Endothelial cell (in vitro differentiated cells): Measurements from ENCODE around the gene CCT3. TPM values are rescaled to one million over a fixed set of nuclear protein-coding genes. Genes with fewer than 3 reads are reported as not detected.
A peak's percentile ranks its signal among the peaks of the same experiment; 100 is the strongest.
"Not testable (repeated sequence)": the region's sequence is repeated elsewhere in the genome, so short reads cannot be mapped to it uniquely, and the experiment has no call there.

Experiments used
- DNase-seq: peaks from one replicate; pipeline ENCODE4 v3.0.0; 2021; ENCODE audit warnings: low spot score
- H3K27ac Mint-ChIP-seq: one replicate; pipeline ENCODE4 v1.8.0; 2021; ENCODE audit warnings: mixed read lengths, inconsistent platforms; ENCODE audit not compliant: unreplicated experiment
- H3K27me3 Mint-ChIP-seq: one replicate; pipeline ENCODE4 v1.8.0; 2021; ENCODE audit warnings: mild to moderate bottlenecking, moderate library complexity, mixed read lengths, inconsistent platforms; ENCODE audit not compliant: unreplicated experiment
- H3K36me3 Mint-ChIP-seq: one replicate; pipeline ENCODE4 v1.8.0; 2021; ENCODE audit warnings: mild to moderate bottlenecking, low read depth, mixed read lengths, inconsistent platforms; ENCODE audit not compliant: unreplicated experiment
- H3K4me1 Mint-ChIP-seq: one replicate; pipeline ENCODE4 v1.8.0; 2021; ENCODE audit warnings: mild to moderate bottlenecking, mixed read lengths, inconsistent platforms; ENCODE audit not compliant: unreplicated experiment
- H3K4me3 Mint-ChIP-seq: one replicate; pipeline ENCODE4 v1.8.0; 2021; ENCODE audit warnings: mild to moderate bottlenecking, mixed read lengths, inconsistent platforms; ENCODE audit not compliant: unreplicated experiment
- H3K9me3 Mint-ChIP-seq: one replicate; pipeline ENCODE4 v1.8.0; 2021; ENCODE audit warnings: mixed read lengths, inconsistent platforms; ENCODE audit not compliant: unreplicated experiment
- CTCF ChIP-seq: fragments of 200-600 bp; sonication (generic); IDR thresholded peaks from one replicate; pipeline ENCODE4 v1.5.0; 2021; ENCODE audit warnings: antibody characterized with exemption; ENCODE audit not compliant: unreplicated experiment
- total RNA-seq: library from RNA; stranded (reverse); fragmentation: NEBNext Ultra II Directional; extraction: Animal tissue kit (Norgen Biotek cat#: 25700); gene quantifications from one replicate; pipeline ENCODE4 v1.2.1, GENCODE V29; 2021; ENCODE audit not compliant: unreplicated experiment

Gene CCT3
- total RNA-seq, 1 donor from 2014 or later, result 218 TPM

- Mint-ChIP-seq H3K36me3 (peaks cover 13% of the 10 kb centered on the region), H3K27me3 (peaks cover 8% of the 10 kb centered on the region)
- TF ChIP-seq CTCF, result no peak
These were observed 822 bp downstream of the CCT3 start for GRCh38 chr1:156337052-156337887.

DNA sequence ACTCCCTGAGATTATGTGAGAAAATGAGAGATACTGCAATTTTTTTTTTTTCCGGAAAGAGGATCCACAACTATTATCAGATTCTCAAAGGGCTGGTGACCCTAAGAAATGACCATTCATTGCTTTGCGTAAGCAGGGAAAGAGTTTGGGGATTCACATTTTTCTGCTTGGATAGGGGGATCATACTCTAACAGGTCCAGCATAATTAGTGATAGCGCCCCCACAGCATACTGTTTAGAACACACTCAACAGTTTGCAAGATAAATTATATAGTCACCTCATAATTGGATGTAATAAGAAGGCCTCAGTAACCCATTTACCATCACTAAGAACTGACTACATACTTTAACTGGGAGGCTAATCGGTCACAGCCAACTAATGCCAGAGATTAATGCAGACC is 1.9 kb downstream of the CCT3 start:
- H3K36me3 Mint-ChIP-seq, result peaks cover 13% of the 10 kb centered on the region
- H3K27me3 Mint-ChIP-seq, result peaks cover 10% of the 10 kb centered on the region
- no peak for TF ChIP-seq CTCF
- peaks cover 24% of the 10 kb centered on the region for H3K4me1 Mint-ChIP-seq
- H3K4me3 Mint-ChIP-seq, result peak overlapping the region; percentile 99
- H3K27ac Mint-ChIP-seq, result no peak overlapping the region
- no peaks in the 10 kb centered on the region for H3K9me3 Mint-ChIP-seq
- DNase-seq, result no peak

More at GRCh38 chr1:156337052-156337887, 822 bp downstream of the CCT3 start:
- DNase-seq, result no peak
- H3K4me3 Mint-ChIP-seq, result peak overlapping the region; percentile 99
- peak overlapping the region; percentile 43 for H3K27ac Mint-ChIP-seq
- no peaks in the 10 kb centered on the region for H3K9me3 Mint-ChIP-seq
- H3K4me1 Mint-ChIP-seq, result peaks cover 24% of the 10 kb centered on the region

DNA sequence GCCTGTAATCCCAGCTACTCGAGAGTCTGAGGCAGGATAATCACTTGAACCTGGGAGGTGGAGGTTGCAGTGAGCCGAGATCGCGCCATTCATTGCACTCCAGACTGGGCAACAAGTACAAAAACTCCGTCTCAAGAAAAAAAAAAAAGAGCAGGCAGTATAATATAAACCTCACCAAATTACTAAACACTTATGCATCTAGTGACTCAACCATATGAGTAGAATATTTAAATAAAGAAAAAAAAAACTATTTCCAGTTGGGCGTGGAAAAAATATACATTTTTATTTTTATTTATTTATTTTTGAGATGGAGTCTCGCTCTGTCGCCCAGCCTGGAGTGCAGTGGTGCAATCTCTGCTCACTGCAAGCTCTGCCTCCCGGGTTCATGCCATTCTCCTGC is 14.9 kb downstream of the CCT3 start:
- H3K36me3 Mint-ChIP-seq, result peaks cover 23% of the 10 kb centered on the region
- H3K9me3 Mint-ChIP-seq, H3K27ac Mint-ChIP-seq, H3K4me1 Mint-ChIP-seq, DNase-seq, H3K27me3 Mint-ChIP-seq, H3K4me3 Mint-ChIP-seq: not testable (repeated sequence)

DNA sequence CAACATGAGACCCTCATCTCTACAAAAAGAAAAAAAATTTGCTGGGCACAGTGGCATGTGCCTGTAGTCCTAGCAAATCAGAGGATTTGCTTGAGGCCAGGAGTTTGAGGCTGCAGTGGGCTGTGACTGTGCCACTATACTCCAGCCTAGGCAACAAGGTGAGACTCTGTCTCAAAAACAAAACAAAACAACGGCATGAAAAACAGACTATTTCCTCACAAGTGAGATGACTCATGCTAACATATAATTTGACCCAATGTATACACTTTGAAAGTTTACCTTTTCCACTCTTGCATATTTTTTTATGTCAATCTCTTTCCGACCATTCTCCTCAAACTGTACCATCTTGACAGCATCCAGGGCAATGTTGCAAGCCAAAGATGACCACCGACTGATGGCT is 17.5 kb downstream of the CCT3 start:
- H3K9me3 Mint-ChIP-seq, result no peaks in the 10 kb centered on the region
- TF ChIP-seq CTCF, result no peak
- peaks cover 29% of the 10 kb centered on the region for H3K36me3 Mint-ChIP-seq
- H3K27me3 Mint-ChIP-seq, result no peaks in the 10 kb centered on the region
- no peaks in the 10 kb centered on the region for H3K4me1 Mint-ChIP-seq
- peak overlapping the region; percentile 56 for H3K4me3 Mint-ChIP-seq
- H3K27ac Mint-ChIP-seq, result no peak overlapping the region
- no peak for DNase-seq

DNA sequence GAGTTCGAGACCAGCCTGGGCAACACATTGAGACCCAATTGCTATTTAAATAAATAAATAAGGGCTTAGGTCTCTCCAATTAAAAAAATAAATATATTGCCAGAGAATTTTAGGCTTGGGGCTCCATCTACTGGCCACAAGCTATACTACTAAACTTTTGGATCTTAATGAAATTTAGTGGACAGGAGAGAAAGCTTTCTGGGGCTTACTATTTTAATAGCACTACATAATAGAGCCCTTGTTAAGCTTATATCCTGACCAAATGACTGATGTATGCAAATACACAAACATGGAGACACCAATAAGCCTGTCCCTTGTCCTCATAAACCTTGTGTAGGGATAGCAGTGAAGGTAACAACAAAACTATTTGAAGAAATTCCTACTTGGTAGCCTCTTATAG is 18.4 kb downstream of the CCT3 start:
- Mint-ChIP-seq H3K36me3 (peaks cover 24% of the 10 kb centered on the region), H3K4me3 (no peak overlapping the region), H3K9me3 (no peaks in the 10 kb centered on the region), H3K4me1 (no peaks in the 10 kb centered on the region), H3K27me3 (no peaks in the 10 kb centered on the region), H3K27ac (no peak overlapping the region)
- TF ChIP-seq CTCF, result peak; percentile 51
- no peak for DNase-seq
